Measurements from ENCODE around the gene DAPK2.

Gene DAPK2

GRCh38 chr15:64022571-64022970 is 23.7 kb downstream of the DAPK2 start:
- no peak for DNase-seq

GRCh38 chr15:64019764-64020163 is 26.5 kb downstream of the DAPK2 start:
- no peak for DNase-seq

DNA sequence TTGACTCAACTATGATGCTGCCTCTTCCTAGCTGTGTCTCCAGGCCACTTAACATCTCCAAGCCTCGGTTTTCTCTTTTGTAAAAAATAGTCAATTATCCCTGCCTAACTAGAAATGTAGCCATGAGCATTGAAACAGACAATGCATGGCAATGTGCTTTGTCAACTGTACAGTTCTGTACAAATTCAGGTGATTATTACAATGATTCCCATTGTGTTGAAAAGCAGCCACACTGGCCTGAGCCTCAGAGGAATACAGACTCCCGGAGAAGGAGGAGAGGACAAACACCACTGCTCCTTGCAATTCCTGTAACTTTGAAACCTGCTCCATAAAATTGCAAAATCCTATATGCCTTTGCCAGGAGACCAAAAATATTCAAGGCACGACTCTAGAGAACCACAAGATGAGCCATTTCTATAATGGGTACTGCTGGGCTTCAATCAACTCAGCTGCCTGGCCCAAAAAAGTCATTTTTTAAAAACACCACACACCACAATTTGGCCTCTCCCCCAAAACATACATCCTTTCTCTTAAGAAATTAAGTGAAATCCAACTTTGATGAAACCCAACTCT is 28.6 kb downstream of the DAPK2 start:
- no peak for DNase-seq

DNA sequence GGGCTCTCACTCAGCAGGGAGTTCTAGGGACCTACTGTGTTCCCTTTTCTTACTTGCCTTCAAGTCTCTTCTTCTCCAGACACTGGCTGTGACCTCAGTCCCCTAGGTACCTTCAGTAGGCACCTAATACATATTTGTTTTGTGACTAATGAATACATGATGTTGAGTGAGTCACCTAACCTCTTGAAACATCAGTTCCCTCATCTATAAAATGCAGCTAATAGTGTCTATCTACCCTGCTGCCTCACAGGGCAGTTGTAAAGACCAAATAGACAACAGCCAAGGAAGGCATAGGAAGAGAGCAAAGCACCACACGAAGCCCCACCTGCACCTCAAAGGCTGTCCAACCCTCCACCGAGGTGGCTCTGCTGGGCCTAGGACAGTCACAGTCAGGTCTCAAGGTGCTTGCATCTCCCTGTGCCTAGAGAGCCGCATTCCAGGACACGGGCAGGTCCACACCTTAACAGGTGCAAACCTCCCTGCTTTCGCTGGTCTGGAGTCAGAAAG is 29.1 kb downstream of the DAPK2 start:
- DNase-seq: no peak

DNA sequence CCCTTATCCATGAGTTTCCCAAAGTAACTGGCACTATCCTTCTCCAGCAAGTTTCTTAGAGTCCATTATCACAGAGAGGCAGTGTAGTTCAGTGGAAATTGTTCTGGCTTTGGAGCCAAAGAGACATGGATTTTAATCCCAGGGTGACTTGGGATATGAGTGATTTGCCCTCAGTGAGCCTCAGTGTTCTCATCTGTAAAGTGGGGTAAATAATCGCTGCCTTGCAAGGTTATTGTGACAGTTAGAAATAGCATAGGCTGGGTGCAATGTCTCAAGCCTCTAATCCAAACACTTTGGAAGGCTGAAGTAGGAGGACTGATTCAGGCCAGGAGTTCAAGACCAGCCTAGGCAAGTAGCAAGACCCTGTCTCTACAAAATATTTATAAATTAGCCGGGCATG is 30.0 kb downstream of the DAPK2 start:
- DNase-seq: no peak

- DNase-seq: no peak
Measured at GRCh38 chr15:64014995-64015394, 31.3 kb downstream of the DAPK2 start.

GRCh38 chr15:64013179-64014062 is 32.9 kb downstream of the DAPK2 start:
- no peak for DNase-seq

DNA sequence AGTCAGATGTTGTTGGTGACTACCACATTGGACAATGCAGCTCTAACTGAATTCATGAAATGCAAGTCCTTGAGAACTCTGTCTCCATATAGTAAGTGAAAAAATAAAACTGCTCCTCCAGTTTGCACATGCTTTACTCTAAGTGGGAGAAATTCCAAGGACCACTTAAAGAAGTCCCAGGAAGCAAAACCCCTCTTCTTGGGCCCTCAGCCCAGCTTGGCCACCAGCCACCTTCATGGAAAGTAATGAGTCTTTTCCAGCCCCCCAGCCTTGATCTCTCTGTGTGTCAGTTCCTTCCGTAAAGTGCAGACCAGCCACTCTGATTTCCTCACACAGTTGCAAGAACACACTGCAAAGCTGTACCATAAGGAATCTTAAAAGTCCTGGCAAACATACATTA is 34.5 kb downstream of the DAPK2 start:
- DNase-seq: no peak

- no peak for DNase-seq
Measured at GRCh38 chr15:64010719-64011118, 35.6 kb downstream of the DAPK2 start.

GRCh38 chr15:64009798-64010261 is 36.5 kb downstream of the DAPK2 start:
- DNase-seq: no peak

DNA sequence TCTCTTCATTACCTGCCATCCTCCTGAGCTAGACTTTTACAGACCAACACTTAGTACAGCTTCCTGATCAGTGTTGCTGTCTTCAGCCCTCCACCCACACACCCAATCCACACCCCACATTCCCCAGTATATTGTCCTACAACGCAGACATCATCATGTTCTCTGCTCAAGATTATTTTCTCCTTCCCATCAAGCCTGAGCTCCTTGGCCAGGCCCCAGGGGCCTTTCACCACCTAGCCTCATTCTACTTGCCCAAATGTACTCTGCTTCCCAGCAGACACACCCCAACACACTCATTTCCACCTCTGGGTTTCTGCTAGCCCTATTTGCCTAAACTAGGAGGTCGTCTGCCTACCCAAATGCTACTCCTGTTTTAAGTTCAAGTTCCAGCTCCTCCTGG is 37.0 kb downstream of the DAPK2 start:
- DNase-seq: no peak

DNA sequence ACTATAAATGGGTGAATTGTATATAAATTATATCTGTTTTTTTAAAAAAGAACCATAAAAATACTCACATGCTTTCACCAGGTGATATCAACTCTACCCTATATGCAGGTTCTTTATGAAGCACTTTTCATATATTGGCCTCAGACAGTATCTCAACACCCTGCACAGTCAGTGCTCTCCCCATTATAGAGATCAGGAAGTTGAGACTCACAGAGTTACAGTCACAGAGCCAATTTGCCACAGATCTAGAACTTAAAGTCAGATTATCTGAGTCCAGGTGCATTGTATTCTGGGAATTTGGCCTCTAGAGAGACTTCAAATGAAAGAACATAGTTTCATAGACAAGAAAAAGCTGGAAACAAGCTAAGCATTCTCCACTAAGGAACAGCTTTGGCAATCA is 38.1 kb downstream of the DAPK2 start:
- DNase-seq: no peak

DNA sequence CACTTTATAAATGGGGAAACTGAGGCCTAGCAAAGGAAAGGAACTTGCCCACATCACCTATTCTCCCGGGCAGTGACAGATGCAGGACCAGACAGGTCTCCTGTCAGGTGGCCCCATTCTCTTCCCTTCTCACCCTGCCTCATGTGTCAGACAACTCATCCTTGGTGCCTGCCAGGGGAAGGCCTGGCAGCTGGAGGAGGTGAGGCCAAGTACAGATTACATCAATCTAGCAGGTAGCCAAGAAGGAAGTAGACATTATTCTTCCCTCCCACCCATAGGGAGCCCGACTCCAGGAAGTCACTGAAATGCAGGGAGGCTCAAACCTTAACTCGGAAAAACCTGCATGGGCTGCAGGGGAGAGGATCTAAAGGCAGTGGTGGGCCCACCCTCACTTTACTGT is 39.6 kb downstream of the DAPK2 start:
- DNase-seq: no peak

DNA sequence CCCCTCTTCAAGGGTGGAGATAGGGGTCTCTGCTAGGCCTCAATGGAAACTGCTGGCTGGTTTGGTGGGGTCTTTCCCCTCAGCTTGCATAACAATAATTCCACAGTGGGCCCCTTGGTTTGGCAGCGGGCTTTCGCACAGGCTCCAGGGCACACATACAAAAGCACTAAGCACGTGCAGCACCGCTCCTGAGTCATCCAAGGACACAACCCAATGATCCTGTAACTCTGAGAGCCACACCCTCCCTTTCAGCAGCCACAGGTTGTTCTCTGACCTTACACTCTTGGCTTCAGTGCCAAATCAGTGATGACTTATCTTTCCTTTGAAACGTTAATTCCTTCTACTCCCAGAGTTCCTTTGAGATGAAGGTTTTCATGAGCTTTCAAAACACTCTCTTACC is 41.7 kb downstream of the DAPK2 start:
- no peak for DNase-seq

GRCh38 chr15:64004056-64004455 is 42.2 kb downstream of the DAPK2 start:
- no peak for DNase-seq

GRCh38 chr15:64003182-64003581 is 43.1 kb downstream of the DAPK2 start:
- DNase-seq: no peak

- no peak for DNase-seq
Measured at GRCh38 chr15:64001148-64001547, 45.1 kb downstream of the DAPK2 start.

DNA sequence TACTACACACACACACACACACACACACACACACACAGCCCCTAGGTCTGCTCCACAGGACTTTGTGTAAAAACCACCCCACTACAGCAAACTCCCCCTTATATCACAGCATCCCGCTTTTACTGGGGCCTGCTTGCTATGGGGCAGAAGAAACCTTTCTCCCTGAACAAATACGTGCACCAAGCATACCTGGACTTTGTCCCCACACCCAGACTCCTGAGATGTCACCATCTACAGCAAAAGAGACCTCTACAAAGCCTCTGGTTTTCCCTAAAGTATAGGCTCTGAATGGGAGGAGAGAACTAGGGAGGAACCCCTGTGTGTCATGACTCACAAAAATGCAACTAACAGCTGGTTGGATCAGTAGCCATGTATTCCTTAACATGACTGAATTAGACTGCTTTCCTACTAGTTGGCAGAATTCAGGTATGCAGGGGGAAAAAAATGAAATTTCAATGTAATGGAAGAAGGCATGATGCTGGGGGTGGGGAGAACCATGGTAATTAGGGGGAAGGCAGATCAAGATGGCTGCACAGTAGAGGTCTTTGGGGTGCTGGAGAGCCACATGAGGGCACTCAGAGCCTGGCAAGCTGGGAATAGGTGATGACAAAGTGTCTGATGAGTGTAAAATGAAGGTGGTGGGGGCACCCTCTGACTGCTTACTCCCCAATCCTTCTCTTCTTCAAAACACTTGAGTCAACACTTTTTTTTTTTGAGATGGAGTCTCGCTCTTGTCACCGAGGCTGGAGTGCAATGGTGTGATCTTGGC is 45.9 kb downstream of the DAPK2 start:
- DNase-seq: no peak

DNA sequence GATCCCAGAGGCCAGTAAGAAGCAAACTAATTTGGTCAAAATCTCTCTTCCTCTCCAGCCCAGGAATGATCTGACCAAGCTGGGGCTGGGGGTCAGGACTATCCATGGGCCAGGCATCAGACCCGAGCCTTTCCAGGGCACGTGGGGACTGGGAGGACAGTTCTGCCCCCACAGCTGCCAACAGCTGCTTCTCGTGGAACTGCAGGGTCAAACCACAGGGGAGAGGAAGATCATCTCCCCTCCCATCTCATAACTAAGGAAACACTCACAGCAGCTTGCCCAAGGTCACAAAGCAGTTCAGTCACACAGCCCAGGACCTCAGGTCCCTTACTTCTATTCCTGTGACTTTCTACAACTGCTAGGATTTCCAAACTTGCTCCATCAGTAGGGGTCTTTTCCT is 47.1 kb downstream of the DAPK2 start:
- no peak for DNase-seq

DNA sequence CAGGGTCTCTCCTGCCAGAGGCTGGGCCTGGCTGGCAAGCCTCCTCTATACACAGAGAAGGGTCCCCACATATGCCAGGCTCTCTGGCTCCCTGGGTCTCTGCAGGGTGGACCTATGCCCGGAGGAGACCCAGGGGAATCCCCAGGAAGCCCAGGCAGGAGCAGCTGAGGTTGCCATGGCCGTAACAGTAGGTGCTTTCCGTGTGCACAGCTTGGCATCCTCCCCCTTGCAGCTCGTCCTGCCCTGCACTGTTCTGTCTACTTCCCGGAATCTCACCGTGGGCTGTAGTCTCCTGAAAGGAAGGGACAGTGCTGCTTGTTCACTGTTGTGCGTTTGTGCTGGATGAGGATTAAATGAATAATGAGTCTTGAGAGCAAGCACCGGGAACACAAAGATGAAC is 47.8 kb downstream of the DAPK2 start:
- DNase-seq: no peak

- no peak for DNase-seq
Measured at GRCh38 chr15:63997715-63998442, 48.4 kb downstream of the DAPK2 start.

- no peak for DNase-seq
Measured at GRCh38 chr15:63996794-63997357, 49.4 kb downstream of the DAPK2 start.

- DNase-seq: no peak
Measured at GRCh38 chr15:63995789-63996188, 50.5 kb downstream of the DAPK2 start.

Measured in NCI-H2081 treated with DMSO at 0.1 percent for 48 hours (cell line).